Activated naive CD8-positive, alpha-beta T cell treated with anti-CD3 and anti-CD28 coated beads, Interleukin-2, amount 10 ng/mL, durations not matched to agents 7 days and 5 days (primary cell): ENCODE results near the gene AVPR2. TPM values are rescaled to one million over a fixed set of nuclear protein-coding genes. Genes with fewer than 3 reads are reported as not detected.

Source experiments
- ATAC-seq: fragments of 150-1000 bp; cut with Tn5 transposase; one replicate; pipeline ENCODE4 v1.10.0; 2021; ENCODE audit warnings: low read depth, moderate library complexity
- POLR2A ChIA-PET: fragments of 350-600 bp; sonication (Branson Sonifier 250); formaldehyde crosslinking; loops from one replicate; lab custom pipeline; 2021; ENCODE audit warnings: antibody characterized with exemption; lab: Charles Lee
- DNase-seq: peaks from one replicate; pipeline ENCODE4 v3.0.0; 2021
- H3K27ac Mint-ChIP-seq: one replicate; pipeline ENCODE4 v1.8.0; 2022; ENCODE audit warnings: mild to moderate bottlenecking, mixed read lengths
- H3K27me3 Mint-ChIP-seq: one replicate; pipeline ENCODE4 v1.8.0; 2022; ENCODE audit warnings: mild to moderate bottlenecking, moderate library complexity, mixed read lengths
- H3K36me3 Mint-ChIP-seq: one replicate; pipeline ENCODE4 v1.8.0; 2021; ENCODE audit warnings: mild to moderate bottlenecking, mixed read lengths
- H3K4me1 Mint-ChIP-seq: one replicate; pipeline ENCODE4 v1.8.0; 2021; ENCODE audit warnings: mixed read lengths
- H3K4me3 Mint-ChIP-seq: one replicate; pipeline ENCODE4 v1.8.0; 2022; ENCODE audit warnings: mild to moderate bottlenecking, moderate library complexity, mixed read lengths
- H3K9me3 Mint-ChIP-seq: one replicate; pipeline ENCODE4 v1.8.0; 2021; ENCODE audit warnings: mixed read lengths
- total RNA-seq, 2 experiments: library from RNA; stranded (reverse); gene quantifications; one replicate each; pipeline ENCODE4 v1.2.3, GENCODE V29; 2021

The AVPR2 gene
- total RNA-seq, 2 experiments from 2014 or later: not detected

GRCh38 chrX:153937056-153937455, 32.6 kb downstream of the AVPR2 start:
- peaks cover 12% of the 10 kb centered on the region for H3K4me1 Mint-ChIP-seq
- H3K36me3 Mint-ChIP-seq: peaks cover 1% of the 10 kb centered on the region
- no peaks in the 10 kb centered on the region for H3K9me3 Mint-ChIP-seq
- H3K4me3 Mint-ChIP-seq: no peak overlapping the region
- ATAC-seq: no peak
- no peak overlapping the region for H3K27ac Mint-ChIP-seq
- POLR2A ChIA-PET: interaction anchor here (8.7 kb wide), 1 partner anchor 13 kb away, joined by 69 read pairs; the partner anchor contains the start of gene ARHGAP4
- no peak for DNase-seq
- no peaks in the 10 kb centered on the region for H3K27me3 Mint-ChIP-seq

- POLR2A ChIA-PET: interaction anchor here (0.6 to 8.7 kb wide), 4 partner anchors 9 to 80 kb away, joined by 3 to 69 read pairs (median 5); partner anchors contain the start of gene ARHGAP4
- Mint-ChIP-seq H3K27ac (no peak overlapping the region), H3K9me3 (no peaks in the 10 kb centered on the region), H3K4me1 (peaks cover 12% of the 10 kb centered on the region), H3K36me3 (peaks cover 1% of the 10 kb centered on the region), H3K27me3 (no peaks in the 10 kb centered on the region), H3K4me3 (no peak overlapping the region)
- DNase-seq (no peak), ATAC-seq (no peak)
Observed at GRCh38 chrX:153938226-153938786, 33.8 kb downstream of the AVPR2 start.

- ATAC-seq: no peak
- H3K36me3 Mint-ChIP-seq: peaks cover 1% of the 10 kb centered on the region
- no peaks in the 10 kb centered on the region for H3K9me3 Mint-ChIP-seq
- no peak overlapping the region for H3K4me3 Mint-ChIP-seq
- no peak overlapping the region for H3K27ac Mint-ChIP-seq
- peaks cover 14% of the 10 kb centered on the region for H3K4me1 Mint-ChIP-seq
- no peaks in the 10 kb centered on the region for H3K27me3 Mint-ChIP-seq
- POLR2A ChIA-PET: interaction anchor here (8.7 kb wide), 1 partner anchor 15 kb away, joined by 69 read pairs; the partner anchor contains the start of gene ARHGAP4
- no peak for DNase-seq
Observed at GRCh38 chrX:153939573-153939972, 35.1 kb downstream of the AVPR2 start.

- H3K4me1 Mint-ChIP-seq: peaks cover 10% of the 10 kb centered on the region
- no peaks in the 10 kb centered on the region for H3K27me3 Mint-ChIP-seq
- POLR2A ChIA-PET: interaction anchor here (12.8 kb wide), 1 partner anchor 16 kb away, joined by 185 read pairs; the partner anchor contains the start of gene ARHGAP4
- no peak for DNase-seq
- peak overlapping the region; percentile 84 for H3K27ac Mint-ChIP-seq
- peaks cover 1% of the 10 kb centered on the region for H3K36me3 Mint-ChIP-seq
- peak overlapping the region; percentile 73 for H3K4me3 Mint-ChIP-seq
- ATAC-seq: no peak
- no peaks in the 10 kb centered on the region for H3K9me3 Mint-ChIP-seq
Observed at GRCh38 chrX:153941336-153942252, 37.1 kb downstream of the AVPR2 start.

GRCh38 chrX:153944140-153944799, 39.8 kb downstream of the AVPR2 start, which contains the start of gene RENBP:
Gene RENBP (minus strand): TSS chrX:153944643. CDS start chrX:153944610, 33 bp downstream.
- Mint-ChIP-seq H3K4me1 (peaks cover 14% of the 10 kb centered on the region), H3K27me3 (no peaks in the 10 kb centered on the region), H3K36me3 (peaks cover 3% of the 10 kb centered on the region), H3K9me3 (no peaks in the 10 kb centered on the region), H3K4me3 (peak within 1 kb of the TSS; percentile 87), H3K27ac (peak within 1 kb of the TSS; percentile 83)
- ATAC-seq (peak; percentile 25), DNase-seq (peak; percentile 53)
- POLR2A ChIA-PET: interaction anchor here (0.9 to 12.8 kb wide), 4 partner anchors 10 to 124 kb away, joined by 4 to 185 read pairs (median 4); partner anchors contain the start of genes ARHGAP4 and NAA10

- ATAC-seq (peak; percentile 7), DNase-seq (no peak)
- POLR2A ChIA-PET: interaction anchor here (0.6 to 12.8 kb wide), 7 partner anchors 10 to 159 kb away, joined by 3 to 185 read pairs (median 4); partner anchors contain the start of genes ARHGAP4 and NAA10
- Mint-ChIP-seq H3K27me3 (no peaks in the 10 kb centered on the region), H3K4me3 (peak overlapping the region; percentile 87), H3K36me3 (peaks cover 3% of the 10 kb centered on the region), H3K27ac (no peak overlapping the region), H3K4me1 (peaks cover 16% of the 10 kb centered on the region), H3K9me3 (no peaks in the 10 kb centered on the region)
Observed at GRCh38 chrX:153944800-153945150, 40.3 kb downstream of the AVPR2 start.

- Mint-ChIP-seq H3K4me1 (peaks cover 17% of the 10 kb centered on the region), H3K9me3 (no peaks in the 10 kb centered on the region), H3K27me3 (no peaks in the 10 kb centered on the region), H3K4me3 (no peak overlapping the region), H3K36me3 (peaks cover 2% of the 10 kb centered on the region), H3K27ac (no peak overlapping the region)
- no peak for ATAC-seq
- no peak for DNase-seq
- POLR2A ChIA-PET: interaction anchor here (0.7 to 12.8 kb wide), 5 partner anchors 8 to 25 kb away, joined by 3 to 185 read pairs (median 5); partner anchors contain the start of genes ARHGAP4 and NAA10
Observed at GRCh38 chrX:153945956-153946943, 41.8 kb downstream of the AVPR2 start.

- Mint-ChIP-seq H3K4me3 (peak overlapping the region; percentile 52), H3K4me1 (peaks cover 15% of the 10 kb centered on the region), H3K27ac (peak overlapping the region; percentile 87), H3K27me3 (no peaks in the 10 kb centered on the region), H3K9me3 (no peaks in the 10 kb centered on the region), H3K36me3 (peaks cover 4% of the 10 kb centered on the region)
- ATAC-seq (peak; percentile 79), DNase-seq (peak; percentile 81)
- POLR2A ChIA-PET: interaction anchor here (0.6 to 12.8 kb wide), 5 partner anchors 9 to 24 kb away, joined by 3 to 185 read pairs (median 4); partner anchors contain the start of gene ARHGAP4
Observed at GRCh38 chrX:153947009-153947769, 42.7 kb downstream of the AVPR2 start.

- Mint-ChIP-seq H3K27me3 (no peaks in the 10 kb centered on the region), H3K36me3 (peaks cover 4% of the 10 kb centered on the region), H3K9me3 (no peaks in the 10 kb centered on the region), H3K4me3 (peak overlapping the region; percentile 5), H3K4me1 (peaks cover 15% of the 10 kb centered on the region), H3K27ac (peak overlapping the region; percentile 78)
- POLR2A ChIA-PET: interaction anchor here (1.0 to 12.8 kb wide), 4 partner anchors 11 to 23 kb away, joined by 3 to 185 read pairs (median 4); partner anchors contain the start of gene ARHGAP4
- ATAC-seq (no peak), DNase-seq (no peak)
Observed at GRCh38 chrX:153948002-153948466, 43.6 kb downstream of the AVPR2 start.

GRCh38 chrX:153948847-153949805, 44.7 kb downstream of the AVPR2 start:
- Mint-ChIP-seq H3K9me3 (no peaks in the 10 kb centered on the region), H3K36me3 (peaks cover 4% of the 10 kb centered on the region), H3K4me3 (peak overlapping the region; percentile 61), H3K27me3 (no peaks in the 10 kb centered on the region), H3K27ac (peak overlapping the region; percentile 78), H3K4me1 (peaks cover 15% of the 10 kb centered on the region)
- ATAC-seq: peak; percentile 17
- POLR2A ChIA-PET: interaction anchor here (1.0 to 12.8 kb wide), 6 partner anchors 14 to 42 kb away, joined by 3 to 185 read pairs (median 4); partner anchors contain the start of gene ARHGAP4
- DNase-seq: no peak
